GM19395 (cell line): ENCODE data around the gene MISP.
"Not testable (repeated sequence)": the region's sequence is repeated elsewhere in the genome, so short reads cannot be mapped to it uniquely, and the experiment has no call there.

Experiments
- ATAC-seq: cut with Tn5 transposase; IDR thresholded peaks from one replicate; pipeline ENCODE4 v1.9.1; 2021; ENCODE audit warnings: mild to moderate bottlenecking, moderate library complexity; ENCODE audit not compliant: unreplicated experiment

Gene MISP

GRCh38 chr19:750640-751423 is at the start of gene MISP:
Gene MISP (plus strand): TSS chr19:751112. CDS start chr19:756947, 5,835 bp downstream.
- ATAC-seq = no peak

DNA sequence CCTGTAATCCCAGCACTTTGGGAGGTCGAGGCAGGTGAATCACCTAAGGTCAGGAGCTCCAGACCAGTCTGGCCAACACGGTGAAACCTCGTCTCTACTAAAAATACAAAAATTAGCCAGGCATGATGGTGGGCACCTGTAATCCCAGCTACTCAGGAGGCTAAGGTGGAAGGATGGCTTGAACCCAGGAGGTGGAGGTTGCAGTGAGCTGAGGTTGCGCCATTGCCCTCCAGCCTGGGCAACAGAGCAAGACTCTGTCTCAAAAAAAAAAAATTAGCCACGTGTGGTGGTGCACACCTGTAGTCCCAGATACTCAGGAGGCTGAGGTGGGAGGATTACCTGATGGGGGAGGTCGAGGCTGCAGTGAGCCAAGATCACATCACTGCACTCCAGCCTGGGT is 48.1 kb upstream of the MISP start:
- not testable (repeated sequence) for ATAC-seq

- ATAC-seq = no peak
Observed at GRCh38 chr19:703329-703650, 47.6 kb upstream of the MISP start.

DNA sequence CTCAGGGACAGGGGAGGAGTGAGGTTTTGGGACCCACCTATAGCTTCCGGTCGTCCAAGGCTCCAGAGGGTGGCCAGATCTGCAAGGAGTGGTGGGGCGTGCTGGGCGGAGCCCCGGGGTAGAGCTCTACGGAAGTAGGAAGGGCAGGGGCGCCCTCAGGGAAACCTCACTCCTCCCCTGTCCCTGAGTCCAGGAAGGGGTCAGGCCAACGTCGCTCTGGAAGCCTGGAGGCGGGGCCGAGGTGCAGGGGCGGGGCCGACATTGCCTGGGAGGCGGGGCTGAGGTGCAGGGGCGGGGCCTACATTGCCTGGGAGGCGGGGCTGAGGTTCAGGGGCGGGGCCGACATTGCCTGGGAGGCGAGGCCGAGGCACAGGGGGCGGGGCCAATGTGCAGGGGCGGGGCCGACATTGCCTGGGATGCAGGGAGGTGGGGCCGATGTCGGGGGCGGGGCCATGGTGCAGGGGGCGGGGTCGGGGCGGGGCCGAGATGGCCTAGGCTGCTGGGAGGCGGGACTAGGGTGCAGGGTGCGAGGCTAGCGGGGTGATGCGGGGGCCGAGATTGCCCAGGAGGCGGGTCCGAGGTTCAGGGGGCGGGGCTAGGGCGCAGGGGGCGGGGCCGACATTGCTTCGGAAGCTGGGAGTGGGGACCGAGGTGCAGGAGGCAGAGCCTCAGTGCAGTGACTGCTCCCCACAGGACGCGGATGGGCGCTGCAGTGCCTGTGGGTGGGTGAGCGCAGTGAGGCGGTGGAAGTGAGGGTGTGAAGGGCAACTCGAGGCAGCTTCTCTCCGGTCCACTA is 47.1 kb upstream of the MISP start:
- ATAC-seq = no peak

DNA sequence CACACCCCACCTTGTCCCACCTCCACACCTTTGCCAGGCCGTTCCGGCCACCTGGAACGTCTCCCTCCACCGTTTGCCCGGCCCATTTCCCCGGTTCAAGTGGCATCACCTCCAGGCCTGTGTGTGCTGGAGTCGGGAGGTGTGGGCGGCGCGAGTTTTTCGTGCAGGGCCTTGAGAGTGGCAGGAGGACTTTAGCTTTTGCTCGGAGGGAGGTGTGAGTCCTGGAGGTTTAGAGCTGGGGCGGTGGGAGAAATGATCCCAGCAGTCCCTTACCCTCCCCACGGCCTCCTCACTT is 46.5 kb upstream of the MISP start:
- ATAC-seq = no peak

DNA sequence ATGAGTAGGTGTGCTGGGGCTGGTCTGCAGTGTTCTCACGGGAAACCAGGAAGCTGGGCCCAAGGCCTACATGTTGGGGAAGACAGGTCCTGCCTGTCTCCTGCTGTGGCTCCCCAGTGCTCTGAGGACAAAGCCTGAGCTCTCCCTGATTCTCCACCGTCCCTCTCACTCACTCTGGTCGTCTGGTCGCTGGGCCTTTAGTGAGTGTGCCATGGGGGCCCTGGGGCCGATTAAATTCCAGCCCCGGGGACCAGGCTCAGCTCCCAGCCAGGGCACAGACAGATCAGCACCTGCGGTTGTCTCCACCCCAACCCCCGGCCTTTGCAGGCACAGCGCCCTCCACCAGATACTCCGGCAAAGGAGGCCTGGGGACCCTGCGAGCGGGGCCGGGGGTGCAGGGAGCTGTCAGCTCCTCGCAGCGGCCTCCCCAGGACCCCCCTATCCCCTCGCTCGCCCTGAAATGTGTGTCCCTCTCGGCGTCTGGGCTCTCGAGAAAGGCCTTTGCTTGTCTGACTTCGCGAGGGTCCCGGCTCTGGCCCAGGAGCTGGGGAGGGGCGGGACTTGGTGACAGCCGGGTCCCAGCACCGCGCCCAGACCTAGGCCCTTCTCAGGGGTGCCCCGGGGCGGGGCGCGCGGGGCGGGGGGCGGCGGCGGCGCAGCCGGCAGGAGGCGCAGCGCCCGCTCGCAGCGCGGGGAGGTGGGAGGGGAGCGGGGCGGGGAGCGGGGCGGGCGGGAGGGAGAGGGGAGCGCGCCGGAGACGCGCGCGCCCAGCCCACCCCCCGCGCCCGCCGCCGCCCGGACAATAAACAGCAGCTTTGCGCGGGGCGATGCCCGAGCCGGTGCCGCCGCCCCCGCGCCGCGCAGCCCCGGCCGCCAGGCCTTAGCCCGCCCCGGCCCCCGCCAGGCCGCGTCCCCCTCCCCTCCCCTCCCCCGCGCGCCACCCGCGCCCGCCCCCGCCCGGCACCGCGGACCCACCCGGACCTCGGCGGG is 42.5 kb upstream of the MISP start, which contains the start of gene PALM:
TSS of gene PALM (plus strand) at position 782 of the 990 bp plus-strand sequence. CDS start 212 bp downstream, outside the sequence.
- ATAC-seq = no peak

GRCh38 chr19:709196-709964 is 41.5 kb upstream of the MISP start:
- no peak for ATAC-seq

DNA sequence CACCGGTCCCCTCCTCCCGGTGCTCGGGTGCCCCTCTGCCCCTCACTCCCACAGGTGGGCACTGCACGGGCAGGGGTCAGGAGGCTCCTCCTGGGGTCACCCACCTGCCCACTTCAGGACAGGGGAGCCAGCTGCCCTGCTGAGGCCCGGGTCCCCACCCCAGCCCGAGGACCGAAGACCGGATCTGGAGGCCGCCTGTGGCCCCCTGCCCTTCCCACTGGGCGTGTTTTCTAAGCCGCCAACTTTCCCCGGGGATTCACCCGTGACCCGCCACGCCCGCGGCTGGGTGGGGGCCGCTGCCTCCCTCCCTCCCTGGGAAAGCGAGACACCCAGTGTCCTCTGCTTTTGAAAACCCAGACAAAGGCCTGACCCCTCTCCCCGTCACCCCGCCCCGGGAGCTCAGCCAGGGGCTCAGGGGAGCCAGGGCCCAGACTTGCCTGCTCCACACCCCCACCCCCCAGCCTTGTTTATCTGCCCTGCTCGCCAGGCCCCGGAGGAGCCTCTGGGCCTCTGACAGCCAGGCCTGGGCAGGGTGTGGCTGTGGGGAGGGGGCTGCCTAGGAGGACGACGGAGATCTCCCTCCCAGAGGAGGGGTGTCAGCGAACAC is 40.8 kb upstream of the MISP start:
- ATAC-seq = no peak

DNA sequence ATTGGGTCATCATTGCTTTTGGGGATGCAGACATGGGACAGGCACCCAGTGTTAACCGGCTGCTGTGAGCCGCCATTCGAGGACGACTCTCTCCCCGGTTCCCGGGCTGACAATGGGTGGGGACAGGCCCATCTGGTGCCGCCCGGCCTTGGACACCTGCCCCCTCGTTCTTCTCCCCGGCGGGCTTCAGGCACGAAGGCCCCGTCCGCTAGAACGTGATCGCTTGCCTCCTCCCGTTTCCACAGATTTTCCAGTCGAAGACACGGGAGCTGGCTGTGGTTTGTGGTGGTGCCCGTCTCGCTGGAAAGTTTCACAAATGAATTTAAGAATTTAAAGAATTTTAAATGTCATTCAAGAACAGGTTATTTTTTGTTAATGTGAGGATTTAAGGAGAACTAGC is 40.1 kb upstream of the MISP start:
- ATAC-seq = no peak

- ATAC-seq = no peak
Observed at GRCh38 chr19:711254-711653, 39.7 kb upstream of the MISP start.

GRCh38 chr19:715347-715746 is 35.6 kb upstream of the MISP start:
- ATAC-seq = no peak

- ATAC-seq = no peak
Observed at GRCh38 chr19:718251-718951, 32.5 kb upstream of the MISP start.

DNA sequence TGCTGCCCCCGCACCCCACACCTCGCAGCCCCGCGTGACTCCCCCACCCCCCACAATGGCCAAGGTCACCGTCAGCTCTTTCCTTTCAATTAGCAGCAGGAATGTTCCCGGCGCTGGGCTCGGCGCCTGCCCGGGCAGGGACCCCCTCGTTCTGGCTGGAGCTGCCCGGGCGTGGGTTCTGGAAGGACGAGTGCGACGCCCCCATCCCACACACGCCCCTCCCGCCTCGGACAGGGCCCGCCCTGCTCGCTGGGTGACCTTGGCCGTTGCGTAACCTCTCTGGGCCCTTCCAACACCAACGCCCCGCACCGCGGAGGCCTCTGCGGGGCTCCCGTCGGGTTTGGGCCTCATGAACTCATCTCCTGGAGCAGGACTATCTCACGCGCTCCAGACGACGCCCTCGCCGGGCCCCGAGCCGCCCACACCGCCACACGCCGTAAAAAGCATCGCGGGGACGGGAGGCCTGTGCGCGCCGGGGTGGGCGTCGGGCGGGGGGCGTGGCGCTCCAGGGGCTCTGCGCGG is 31.9 kb upstream of the MISP start:
- no peak for ATAC-seq

- ATAC-seq = no peak
Observed at GRCh38 chr19:719636-720344, 31.1 kb upstream of the MISP start.

- no peak for ATAC-seq
Observed at GRCh38 chr19:720345-721160, 30.4 kb upstream of the MISP start.

- no peak for ATAC-seq
Observed at GRCh38 chr19:722553-723101, 28.3 kb upstream of the MISP start.

- ATAC-seq = no peak
Observed at GRCh38 chr19:723247-723646, 27.7 kb upstream of the MISP start.
